ENCODE results near the gene DLX6. TPM values are rescaled to one million over a fixed set of nuclear protein-coding genes. Genes with fewer than 3 reads are reported as not detected.

DLX6 gene
- total RNA-seq, 1 donor from 2014 or later = 10.9 TPM

DNA sequence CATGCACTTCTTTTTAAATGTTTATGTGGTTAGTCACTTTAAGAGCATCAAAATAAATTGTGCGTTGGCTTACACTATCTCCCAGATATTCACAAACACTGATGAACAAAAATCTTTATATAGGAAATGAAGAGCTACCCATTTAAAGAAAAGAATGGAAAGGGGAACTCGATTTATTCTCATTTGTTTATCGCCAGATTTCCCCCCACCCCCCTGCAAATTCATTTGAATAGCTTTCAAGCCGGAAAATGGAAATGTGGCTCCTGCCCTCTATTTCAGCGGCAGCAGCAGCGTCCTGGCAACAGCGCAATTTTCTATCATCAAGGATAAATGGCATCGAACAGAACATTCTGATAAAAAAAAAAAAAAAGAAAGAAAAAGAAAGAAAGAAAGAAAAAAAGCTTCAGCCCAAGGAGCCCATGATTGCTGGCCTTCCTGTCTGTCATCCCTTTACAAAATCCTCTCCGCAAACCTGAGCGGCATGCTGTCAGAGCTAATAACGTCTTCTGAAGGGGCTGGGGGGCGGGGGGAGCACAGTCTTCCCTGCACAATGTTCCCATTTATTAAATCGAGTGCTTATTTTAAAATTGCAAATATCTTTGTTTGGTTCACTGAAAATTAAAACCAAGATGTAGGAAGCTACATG lies 13.7 kb upstream of the DLX6 start:
- TF ChIP-seq, protein P1, sequence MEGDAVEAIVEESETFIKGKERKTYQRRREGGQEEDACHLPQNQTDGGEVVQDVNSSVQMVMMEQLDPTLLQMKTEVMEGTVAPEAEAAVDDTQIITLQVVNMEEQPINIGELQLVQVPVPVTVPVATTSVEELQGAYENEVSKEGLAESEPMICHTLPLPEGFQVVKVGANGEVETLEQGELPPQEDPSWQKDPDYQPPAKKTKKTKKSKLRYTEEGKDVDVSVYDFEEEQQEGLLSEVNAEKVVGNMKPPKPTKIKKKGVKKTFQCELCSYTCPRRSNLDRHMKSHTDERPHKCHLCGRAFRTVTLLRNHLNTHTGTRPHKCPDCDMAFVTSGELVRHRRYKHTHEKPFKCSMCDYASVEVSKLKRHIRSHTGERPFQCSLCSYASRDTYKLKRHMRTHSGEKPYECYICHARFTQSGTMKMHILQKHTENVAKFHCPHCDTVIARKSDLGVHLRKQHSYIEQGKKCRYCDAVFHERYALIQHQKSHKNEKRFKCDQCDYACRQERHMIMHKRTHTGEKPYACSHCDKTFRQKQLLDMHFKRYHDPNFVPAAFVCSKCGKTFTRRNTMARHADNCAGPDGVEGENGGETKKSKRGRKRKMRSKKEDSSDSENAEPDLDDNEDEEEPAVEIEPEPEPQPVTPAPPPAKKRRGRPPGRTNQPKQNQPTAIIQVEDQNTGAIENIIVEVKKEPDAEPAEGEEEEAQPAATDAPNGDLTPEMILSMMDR (IDR thresholded peaks at IDR 0.05; ENCODE audit: unreplicated experiment) = no peak
- DNase-seq (ENCODE audit: low spot score in 2 of 2, unreplicated experiment in 2 of 2) = no peak
- H3K27ac Mint-ChIP-seq = no peak overlapping the region
- H3K27me3 Mint-ChIP-seq (ENCODE audit: low read depth) = peaks cover 97% of the 10 kb centered on the region
- H3K9me3 Mint-ChIP-seq = no peaks in the 10 kb centered on the region
- H3K36me3 Mint-ChIP-seq = no peaks in the 10 kb centered on the region
- no peak overlapping the region for H3K4me3 Mint-ChIP-seq
- peaks cover 32% of the 10 kb centered on the region for H3K4me1 Mint-ChIP-seq

DNA sequence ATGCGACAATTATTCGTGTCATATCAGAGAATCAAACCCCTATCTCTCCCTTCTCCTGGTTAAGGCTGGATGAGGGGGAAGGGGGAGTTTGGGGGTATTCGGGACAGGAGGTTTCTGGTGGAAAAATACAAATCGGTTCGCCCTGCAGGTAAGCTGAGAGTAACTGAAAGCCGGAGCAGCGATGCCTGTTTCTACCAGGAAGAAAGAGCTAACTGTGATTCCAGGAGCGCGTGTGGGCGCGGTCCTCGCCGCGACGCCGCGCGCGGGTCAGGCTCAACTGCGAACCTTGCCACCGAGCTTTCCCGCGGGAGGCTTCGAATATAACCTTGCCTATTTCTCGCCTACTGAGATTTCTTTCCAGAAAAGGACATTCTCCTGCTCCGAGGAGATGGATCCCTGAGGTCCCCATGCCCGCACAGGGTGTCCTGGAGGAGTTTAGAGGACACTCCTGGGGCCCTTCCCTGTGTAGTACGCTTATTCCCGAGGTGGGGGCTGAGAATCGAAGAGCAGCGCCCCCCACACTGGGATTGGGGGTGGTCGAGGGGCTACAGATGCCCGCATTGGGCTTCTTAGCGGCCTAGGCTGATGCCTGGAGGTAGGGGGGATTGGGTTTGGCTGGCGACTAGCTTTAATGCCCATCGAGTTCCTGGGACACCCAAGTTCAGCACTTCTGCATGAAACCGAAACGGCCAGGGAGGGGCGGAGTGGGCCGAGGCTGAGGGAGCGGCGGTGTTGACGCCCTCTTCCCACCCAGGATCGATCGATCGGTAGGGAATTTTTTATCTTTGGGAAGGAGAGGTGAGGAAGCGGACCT lies 13.0 kb upstream of the DLX6 start:
- Mint-ChIP-seq H3K27me3 (ENCODE audit: low read depth) (peaks cover 98% of the 10 kb centered on the region), H3K9me3 (no peaks in the 10 kb centered on the region), H3K4me1 (peaks cover 40% of the 10 kb centered on the region), H3K27ac (no peak overlapping the region), H3K36me3 (no peaks in the 10 kb centered on the region), H3K4me3 (peak overlapping the region; percentile 27)
- DNase-seq (ENCODE audit: low spot score in 2 of 2, unreplicated experiment in 2 of 2) = no peak
- TF ChIP-seq, protein P1 (IDR thresholded peaks at IDR 0.05; ENCODE audit: unreplicated experiment) = no peak

DNA sequence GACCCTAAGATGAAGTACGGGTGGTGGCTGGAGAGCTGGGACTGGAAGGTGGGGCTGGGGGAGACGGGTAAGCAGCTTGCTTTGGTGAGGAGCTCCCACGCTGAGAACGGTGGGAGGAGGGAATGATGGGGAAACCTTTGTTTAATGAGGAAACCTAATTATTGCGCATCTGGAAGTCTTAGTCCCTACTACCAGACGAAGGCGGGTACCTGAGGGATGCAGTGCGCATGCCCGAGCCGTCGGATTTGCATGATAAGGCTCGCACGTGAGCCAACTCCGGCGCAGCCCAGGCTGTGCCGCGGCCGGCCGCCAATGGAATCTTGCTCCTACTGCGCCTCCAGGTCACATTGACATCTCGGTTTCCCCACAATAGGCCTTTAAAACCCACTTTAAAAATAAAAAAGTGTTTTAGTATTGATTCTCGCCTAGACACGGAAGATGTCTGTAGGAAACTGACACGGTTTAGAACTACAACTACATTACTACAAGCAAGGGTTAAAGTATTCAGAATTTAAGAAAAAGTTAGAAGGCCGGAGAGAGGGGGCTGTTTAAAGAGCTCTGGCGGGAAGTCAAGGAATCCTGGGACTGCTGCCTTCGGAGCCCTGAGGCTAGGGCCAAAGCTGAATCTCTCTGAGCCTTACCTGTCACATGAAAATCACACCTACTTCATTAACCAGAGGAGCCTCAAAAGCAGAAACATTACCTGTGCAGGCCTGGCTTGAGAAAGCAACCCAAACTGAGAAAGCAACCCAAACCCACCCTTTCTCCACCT lies 12.1 kb upstream of the DLX6 start:
- Mint-ChIP-seq H3K36me3 (no peaks in the 10 kb centered on the region), H3K4me1 (peaks cover 41% of the 10 kb centered on the region), H3K27me3 (ENCODE audit: low read depth) (peaks cover 99% of the 10 kb centered on the region), H3K9me3 (no peaks in the 10 kb centered on the region), H3K27ac (no peak overlapping the region), H3K4me3 (peak overlapping the region; percentile 27)
- no peak for DNase-seq (ENCODE audit: low spot score in 2 of 2, unreplicated experiment in 2 of 2)
- TF ChIP-seq, protein P1 (IDR thresholded peaks at IDR 0.05; ENCODE audit: unreplicated experiment) = no peak

DNA sequence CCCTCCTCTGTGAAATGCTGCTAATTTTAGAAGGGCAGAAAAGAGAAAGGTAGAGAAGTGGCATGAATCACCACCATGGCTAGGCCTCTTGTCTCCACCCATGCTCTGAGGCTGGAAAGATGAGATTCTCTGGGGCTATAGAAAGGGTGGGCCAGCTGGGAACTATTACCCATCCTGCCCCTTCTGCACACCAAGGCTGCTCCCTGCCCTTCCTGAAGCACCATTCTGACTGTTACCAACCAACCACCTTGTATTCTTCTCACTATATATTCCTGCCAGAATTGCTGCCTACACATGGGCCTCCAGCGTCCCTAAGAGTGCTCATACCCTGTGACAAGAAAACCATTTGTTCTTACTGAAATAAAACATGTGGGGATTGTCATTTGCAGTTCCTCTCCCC lies 11.4 kb upstream of the DLX6 start:
- DNase-seq (ENCODE audit: low spot score in 2 of 2, unreplicated experiment in 2 of 2) = no peak
- Mint-ChIP-seq H3K9me3 (no peaks in the 10 kb centered on the region), H3K27ac (no peak overlapping the region), H3K36me3 (no peaks in the 10 kb centered on the region), H3K4me1 (peaks cover 42% of the 10 kb centered on the region), H3K4me3 (no peak overlapping the region), H3K27me3 (ENCODE audit: low read depth) (peaks cover 99% of the 10 kb centered on the region)
- TF ChIP-seq, protein P1 (IDR thresholded peaks at IDR 0.05; ENCODE audit: unreplicated experiment) = no peak

DNA sequence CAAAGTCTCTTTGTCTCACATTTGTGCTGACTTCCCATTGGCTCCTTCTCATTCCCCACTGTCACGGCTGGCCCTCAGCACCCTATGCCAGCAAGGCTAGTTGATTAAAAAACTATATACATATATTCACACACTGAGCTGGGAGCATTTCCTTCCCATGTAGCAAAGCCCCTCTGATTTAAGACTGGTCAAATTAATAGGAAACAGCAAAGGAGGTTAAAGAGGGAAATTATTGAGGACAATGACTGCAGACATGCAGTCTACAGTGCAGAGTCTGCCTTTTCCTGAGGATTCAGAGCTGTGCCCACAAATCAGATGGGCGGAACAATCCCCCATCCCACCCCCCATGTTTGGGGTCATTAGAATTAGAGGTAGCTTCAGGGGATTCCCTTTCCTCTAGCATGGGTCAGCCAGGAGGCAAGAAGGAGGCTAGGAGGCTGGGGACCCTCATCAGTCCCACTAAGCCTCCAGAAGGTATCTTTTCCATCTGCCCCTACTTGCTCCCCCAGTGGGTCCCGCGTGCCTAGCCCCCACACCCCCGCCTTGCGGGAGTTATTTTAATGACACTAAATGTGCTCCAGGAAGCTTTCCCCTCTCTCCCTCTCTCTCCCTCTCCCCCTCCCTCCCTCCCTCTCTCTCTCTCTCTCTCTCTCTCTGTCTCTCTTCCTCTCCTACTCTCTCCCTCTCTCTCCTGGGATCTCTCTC lies 9.8 kb upstream of the DLX6 start:
- DNase-seq (ENCODE audit: low spot score in 2 of 2, unreplicated experiment in 2 of 2) = no peak
- no peaks in the 10 kb centered on the region for H3K9me3 Mint-ChIP-seq
- H3K27me3 Mint-ChIP-seq (ENCODE audit: low read depth) = peaks cover 99% of the 10 kb centered on the region
- no peaks in the 10 kb centered on the region for H3K36me3 Mint-ChIP-seq
- H3K4me3 Mint-ChIP-seq = no peak overlapping the region
- peaks cover 45% of the 10 kb centered on the region for H3K4me1 Mint-ChIP-seq
- TF ChIP-seq, protein P1 (IDR thresholded peaks at IDR 0.05; ENCODE audit: unreplicated experiment) = no peak
- H3K27ac Mint-ChIP-seq = no peak overlapping the region

Data from mesothelial cell of epicardium (in vitro differentiated cells).